ENCODE results near the gene RPL39L. TPM values are rescaled to one million over a fixed set of nuclear protein-coding genes. Genes with fewer than 3 reads are reported as not detected.

The RPL39L gene
- polyA plus RNA-seq, 4 donors, result 14.6 to 21.3 (median 19.5) TPM

- no peak for DNase-seq (ENCODE audit: low read depth in 4 of 4, low spot score in 3 of 4)
Measured at GRCh38 chr3:187072102-187072501, 67.2 kb downstream of the RPL39L start.

Other genes starting within 250 kb of the RPL39L start
- gene ST6GAL1, start 209.0 kb downstream of the RPL39L start, polyA plus RNA-seq (ENCODE audit: insufficient read length in 4 of 4), result 10 to 100 TPM; 74.5 to 97.1 (median 81.8) TPM
- gene RTP1, start 58.0 kb upstream of the RPL39L start, polyA plus RNA-seq (ENCODE audit: insufficient read length in 4 of 4), result not detected
- 1 to 10 TPM; 6.8 to 8.9 (median 7.7) TPM for gene MASP1, start 152.2 kb upstream of the RPL39L start, polyA plus RNA-seq (ENCODE audit: insufficient read length in 4 of 4)
- under 1 TPM; 0.60 to 0.91 (median 0.76) TPM for gene RTP4, start 228.9 kb upstream of the RPL39L start, polyA plus RNA-seq (ENCODE audit: insufficient read length in 4 of 4)